GM12878 (cell line): Measurements from ENCODE around the gene SYCN. TPM values are rescaled to one million over a fixed set of nuclear protein-coding genes. Genes with fewer than 3 reads are reported as not detected.

ENCODE experiments used
- ATAC-seq: fragments of 200-7000 bp; cut with Tn5 transposase; 3 replicates; pipeline ENCODE4 v1.9.1; 2020; ENCODE audit warnings: mild to moderate bottlenecking, moderate library complexity
- BruUV-seq: library from RNA; stranded (reverse); fragments of 400-500 nt; replicated peaks from 2 replicates; lab custom pipeline; 2021; lab: Mats Ljungman, UMichigan
- CTCF ChIA-PET: fragments of 300-600 bp; sonication (Branson Sonifier 250); formaldehyde crosslinking; extraction: SDS; loops from one replicate; lab custom pipeline; 2021; ENCODE audit warnings: inconsistent platforms; lab: Yijun Ruan, JAX
- POLR2A ChIA-PET: fragments of 350-600 bp; formaldehyde crosslinking; extraction: SDS; loops from one replicate; lab custom pipeline; 2021; ENCODE audit warnings: inconsistent platforms; lab: Charles Lee
- RAD21 ChIA-PET: fragments of 300-600 bp; sonication (Branson Sonifier 250); formaldehyde crosslinking; loops from one replicate; lab custom pipeline; 2023; ENCODE audit warnings: antibody characterized with exemption; ENCODE audit not compliant: unreplicated experiment; lab: Charles Lee
- SMC1A ChIA-PET: fragments of 300-600 bp; sonication (Branson Sonifier 250); formaldehyde crosslinking; loops from one replicate; lab custom pipeline; 2023; ENCODE audit not compliant: unreplicated experiment, uncharacterized antibody; lab: Charles Lee
- DNase-seq: peaks from one replicate; pipeline ENCODE4 v3.0.0-alpha.2; 2011; ENCODE audit warnings: low read depth, low spot score
- FAIRE-seq: peaks from 3 replicates; lab custom pipeline; 2011; peaks lifted over from hg19 to GRCh38; lab: Jason Lieb, UNC
- H2AFZ ChIP-seq: 2 replicates; pipeline ENCODE4 v1.6.0; 2011; ENCODE audit warnings: low read depth, low read length, control low read depth; ENCODE audit not compliant: control insufficient read depth
- H3K27ac ChIP-seq: 2 replicates; pipeline ENCODE4 v1.5.1; 2011; ENCODE audit warnings: control low read depth; ENCODE audit not compliant: control insufficient read depth, insufficient read depth
- H3K27me3 ChIP-seq, 2 experiments: replicated peaks in 1 of 2; 2 replicates each; pipeline versions ENCODE4 v1.6.0 to v1.6.1; 2011; ENCODE audit warnings: low read length in 1 of 2; ENCODE audit not compliant: control insufficient read depth in 2 of 2, insufficient read depth in 2 of 2
- H3K36me3 ChIP-seq, 2 experiments: 2 replicates each; pipeline ENCODE4 v1.5.1; 2011; ENCODE audit warnings: low read length in 1 of 2; ENCODE audit not compliant: control insufficient read depth in 2 of 2, insufficient read depth in 2 of 2
- H3K4me1 ChIP-seq: 2 replicates; pipeline ENCODE4 v1.6.1; 2011; ENCODE audit warnings: mild to moderate bottlenecking, low read length, moderate library complexity, mixed read lengths; ENCODE audit not compliant: control insufficient read depth, insufficient read depth
- H3K4me2 ChIP-seq: 2 replicates; pipeline ENCODE4 v1.6.0; 2011; ENCODE audit warnings: control low read depth; ENCODE audit not compliant: control insufficient read depth, insufficient read depth
- H3K4me3 ChIP-seq: fragments of 200-600 bp; sonication (generic); 2 replicates; pipeline ENCODE4 v1.5.1; 2016
- H3K79me2 ChIP-seq: 2 replicates; pipeline ENCODE4 v1.6.0; 2011; ENCODE audit warnings: low read length; ENCODE audit not compliant: control insufficient read depth, insufficient read depth
- H3K9ac ChIP-seq: 2 replicates; pipeline ENCODE4 v1.8.0; 2011; ENCODE audit warnings: low read length, control low read depth, mixed read lengths; ENCODE audit not compliant: control insufficient read depth, insufficient read depth
- H3K9me3 ChIP-seq: replicated peaks from 3 replicates; pipeline ENCODE4 v1.5.1; 2011; ENCODE audit warnings: mild to moderate bottlenecking, low read length; ENCODE audit not compliant: control insufficient read depth, insufficient read depth
- H4K20me1 ChIP-seq: 2 replicates; pipeline ENCODE4 v1.6.0; 2011; ENCODE audit not compliant: control insufficient read depth, insufficient read depth
- CREB1 ChIP-seq: IDR thresholded peaks from 2 replicates; pipeline ENCODE4 v1.6.1; 2012; ENCODE audit warnings: low read depth, mild to moderate bottlenecking, inconsistent platforms
- DPF2 ChIP-seq: fragments of 450-650 bp; IDR thresholded peaks from 2 replicates; pipeline ENCODE4 v1.6.1; 2017; ENCODE audit warnings: mild to moderate bottlenecking
- IKZF2 ChIP-seq, 2 experiments: fragments of 450-650 bp; IDR thresholded peaks; 2 replicates each; pipeline ENCODE4 v1.6.1; 2017; ENCODE audit warnings: mild to moderate bottlenecking in 2 of 2, moderate library complexity in 2 of 2
- KAT2A ChIP-seq: conservative IDR thresholded peaks from 2 replicates; pipeline ENCODE4 v1.6.1; 2011; ENCODE audit warnings: low read depth, low read length; ENCODE audit not compliant: control insufficient read depth
- KLF5 ChIP-seq: fragments of 450-650 bp; IDR thresholded peaks from 2 replicates; pipeline ENCODE4 v1.6.1; 2014; ENCODE audit warnings: mild to moderate bottlenecking; ENCODE audit not compliant: partially characterized antibody
- MEF2B ChIP-seq: fragments of 450-650 bp; IDR thresholded peaks from 2 replicates; pipeline ENCODE4 v1.6.1; 2018; ENCODE audit warnings: mild to moderate bottlenecking, moderate library complexity; ENCODE audit not compliant: partially characterized antibody, poor library complexity, severe bottlenecking
- MTA2 ChIP-seq: fragments of 450-650 bp; IDR thresholded peaks from 2 replicates; pipeline ENCODE4 v1.6.1; 2016; ENCODE audit warnings: low read depth, mild to moderate bottlenecking, moderate library complexity
- PAX8 ChIP-seq: fragments of 450-650 bp; IDR thresholded peaks from 2 replicates; pipeline ENCODE4 v1.6.1; 2017; ENCODE audit warnings: mild to moderate bottlenecking, moderate library complexity
- RAD21 ChIP-seq: IDR thresholded peaks from 2 replicates; pipeline ENCODE4 v1.6.1; 2011; ENCODE audit warnings: mild to moderate bottlenecking, low read depth, low read length, moderate library complexity; ENCODE audit not compliant: insufficient read depth
- SIX5 ChIP-seq: IDR thresholded peaks from 2 replicates; pipeline ENCODE4 v1.6.1; 2011; ENCODE audit warnings: mild to moderate bottlenecking, low read depth, low read length, moderate library complexity; ENCODE audit not compliant: severe bottlenecking
- SMAD5 ChIP-seq: IDR thresholded peaks from 2 replicates; pipeline ENCODE4 v1.6.1; 2016; ENCODE audit warnings: antibody characterized with exemption, low read depth
- TARDBP ChIP-seq: IDR thresholded peaks from 2 replicates; pipeline ENCODE4 v1.6.1; 2016; ENCODE audit warnings: borderline replicate concordance
- ZNF217 ChIP-seq: fragments of 450-650 bp; IDR thresholded peaks from 2 replicates; pipeline ENCODE4 v1.6.1; 2017; ENCODE audit warnings: antibody characterized with exemption, mild to moderate bottlenecking
- ZNF622 ChIP-seq: fragments of 450-650 bp; IDR thresholded peaks from 2 replicates; pipeline ENCODE4 v1.6.1; 2017; ENCODE audit warnings: mild to moderate bottlenecking, inconsistent platforms
- WGBS: methylation state at CpG from one replicate; pipeline ENCODE4 v1.1.6; 2016; ENCODE audit warnings: low lambda C conversion rate; ENCODE audit not compliant: insufficient replicate concordance, insufficient coverage; ENCODE audit errors: missing lambda C conversion rate; 5-methylcytosine and 5-hydroxymethylcytosine counted together
- in situ Hi-C: fragments of 300-500 bp; cut with MboI; formaldehyde crosslinking; loops from 9 replicates; pipeline ENCODE4 v1.14.3; 2018; ENCODE audit warnings: mixed read lengths
- intact Hi-C: fragments of 100-400 bp; cut with micrococcal nuclease; formaldehyde crosslinking; loops from one replicate; pipeline ENCODE4 v1.14.2; 2022; ENCODE audit not compliant: unreplicated experiment
- polyA plus RNA-seq, 11 experiments: library from polyadenylated mRNA; depleted of rRNA in 4 of 11; unstranded in 6 of 11; stranded (reverse) in 5 of 11; fragments of >200 nt; fragmentation: Nextera tagmentation in 4 of 11; fragmentation: Illumina TruSeq in 1 of 11; extraction: Ambion mirVana in 4 of 11; extraction: Trizol in 1 of 11; gene quantifications; 1 replicate in 1 of 11; 2 replicates in 10 of 11; pipeline versions ENCODE4 v1.2.1 to v1.2.3, GENCODE V29; 2011 to 2016; ENCODE audit warnings: inconsistent platforms in 2 of 11, missing spikeins in 2 of 11, low read depth in 1 of 11
- total RNA-seq, 4 experiments: library from RNA; depleted of rRNA in 3 of 4; stranded (reverse); fragments of >200 nt in 3 of 4; fragmentation: Illumina TruSeq in 1 of 4; extraction: Trizol in 1 of 4; gene quantifications; 2 replicates each; pipeline versions ENCODE4 v1.2.1 to v1.2.3, GENCODE V29; 2013 to 2021
- TF ChIP-seq, protein P1 (sequence below): fragments of 450-650 bp; IDR thresholded peaks from 2 replicates; pipeline ENCODE4 v1.6.1; 2016; ENCODE audit warnings: mild to moderate bottlenecking, moderate library complexity, borderline replicate concordance
- TF ChIP-seq, protein P2 (sequence below): fragments of 450-650 bp; IDR thresholded peaks from 2 replicates; pipeline ENCODE4 v1.6.1; 2016; ENCODE audit warnings: mild to moderate bottlenecking

SYCN gene
- total and polyA plus RNA-seq, 10 of the 15 experiments (the other 5 are each of a cell fraction or from before 2014, with no cell fraction given), result 0.54 TPM; not detected in 9

DNA sequence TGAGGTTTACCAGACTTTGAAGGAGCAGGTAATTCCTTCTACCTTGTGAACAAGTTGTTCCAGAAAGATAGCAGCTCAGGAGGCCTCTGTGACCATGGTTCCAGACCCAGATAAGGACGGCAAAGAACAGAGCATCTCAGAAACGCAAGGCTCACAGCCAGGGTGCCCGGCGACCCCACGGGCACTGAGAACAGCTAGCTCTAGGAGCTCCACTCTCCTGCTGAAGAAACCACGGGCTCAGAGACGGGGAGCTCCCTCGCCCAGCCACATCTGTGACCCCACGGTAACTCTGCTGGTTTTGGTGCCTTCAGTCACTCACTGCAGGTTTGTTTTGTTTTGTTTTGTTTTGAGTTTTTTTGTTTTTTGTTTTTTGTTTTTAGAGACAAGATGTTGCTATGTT is 23.3 kb downstream of the SYCN start:
- peaks cover 0 to 6% of the 10 kb centered on the region in 2 experiments; a peak in 2 of 4 replicates for H3K36me3 ChIP-seq
- ChIA-PET POLR2A (interaction anchor here (0.5 to 0.7 kb wide), 2 partner anchors 508 to 1011 kb away, joined by 3 to 4 read pairs; no protein-coding TSS in a partner anchor), SMC1A (no interaction called here), RAD21 (no interaction called here), CTCF (no interaction called here)
- no peak for FAIRE-seq
- H2AFZ ChIP-seq, result no peak overlapping the region
- WGBS, result 97% methylated on average over 9 of the region's 9 CpGs
- no peak overlapping the region for H3K27ac ChIP-seq
- no peak for TF ChIP-seq ZNF217
- TF ChIP-seq IKZF2 (IDR thresholded peaks at IDR 0.05), result no peak
- TF ChIP-seq MTA2, result no peak
- no peak for TF ChIP-seq KLF5
- TF ChIP-seq RAD21, result no peak
- TF ChIP-seq, protein P1, sequence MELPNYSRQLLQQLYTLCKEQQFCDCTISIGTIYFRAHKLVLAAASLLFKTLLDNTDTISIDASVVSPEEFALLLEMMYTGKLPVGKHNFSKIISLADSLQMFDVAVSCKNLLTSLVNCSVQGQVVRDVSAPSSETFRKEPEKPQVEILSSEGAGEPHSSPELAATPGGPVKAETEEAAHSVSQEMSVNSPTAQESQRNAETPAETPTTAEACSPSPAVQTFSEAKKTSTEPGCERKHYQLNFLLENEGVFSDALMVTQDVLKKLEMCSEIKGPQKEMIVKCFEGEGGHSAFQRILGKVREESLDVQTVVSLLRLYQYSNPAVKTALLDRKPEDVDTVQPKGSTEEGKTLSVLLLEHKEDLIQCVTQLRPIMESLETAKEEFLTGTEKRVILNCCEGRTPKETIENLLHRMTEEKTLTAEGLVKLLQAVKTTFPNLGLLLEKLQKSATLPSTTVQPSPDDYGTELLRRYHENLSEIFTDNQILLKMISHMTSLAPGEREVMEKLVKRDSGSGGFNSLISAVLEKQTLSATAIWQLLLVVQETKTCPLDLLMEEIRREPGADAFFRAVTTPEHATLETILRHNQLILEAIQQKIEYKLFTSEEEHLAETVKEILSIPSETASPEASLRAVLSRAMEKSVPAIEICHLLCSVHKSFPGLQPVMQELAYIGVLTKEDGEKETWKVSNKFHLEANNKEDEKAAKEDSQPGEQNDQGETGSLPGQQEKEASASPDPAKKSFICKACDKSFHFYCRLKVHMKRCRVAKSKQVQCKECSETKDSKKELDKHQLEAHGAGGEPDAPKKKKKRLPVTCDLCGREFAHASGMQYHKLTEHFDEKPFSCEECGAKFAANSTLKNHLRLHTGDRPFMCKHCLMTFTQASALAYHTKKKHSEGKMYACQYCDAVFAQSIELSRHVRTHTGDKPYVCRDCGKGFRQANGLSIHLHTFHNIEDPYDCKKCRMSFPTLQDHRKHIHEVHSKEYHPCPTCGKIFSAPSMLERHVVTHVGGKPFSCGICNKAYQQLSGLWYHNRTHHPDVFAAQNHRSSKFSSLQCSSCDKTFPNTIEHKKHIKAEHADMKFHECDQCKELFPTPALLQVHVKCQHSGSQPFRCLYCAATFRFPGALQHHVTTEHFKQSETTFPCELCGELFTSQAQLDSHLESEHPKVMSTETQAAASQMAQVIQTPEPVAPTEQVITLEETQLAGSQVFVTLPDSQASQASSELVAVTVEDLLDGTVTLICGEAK, result no peak
- no peak for TF ChIP-seq DPF2
- no peak for TF ChIP-seq SMAD5
- no peak for TF ChIP-seq ZNF622
- no peak for TF ChIP-seq CREB1
- no peak for TF ChIP-seq TARDBP
- TF ChIP-seq, protein P2, sequence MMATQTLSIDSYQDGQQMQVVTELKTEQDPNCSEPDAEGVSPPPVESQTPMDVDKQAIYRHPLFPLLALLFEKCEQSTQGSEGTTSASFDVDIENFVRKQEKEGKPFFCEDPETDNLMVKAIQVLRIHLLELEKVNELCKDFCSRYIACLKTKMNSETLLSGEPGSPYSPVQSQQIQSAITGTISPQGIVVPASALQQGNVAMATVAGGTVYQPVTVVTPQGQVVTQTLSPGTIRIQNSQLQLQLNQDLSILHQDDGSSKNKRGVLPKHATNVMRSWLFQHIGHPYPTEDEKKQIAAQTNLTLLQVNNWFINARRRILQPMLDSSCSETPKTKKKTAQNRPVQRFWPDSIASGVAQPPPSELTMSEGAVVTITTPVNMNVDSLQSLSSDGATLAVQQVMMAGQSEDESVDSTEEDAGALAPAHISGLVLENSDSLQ, result no peak
- TF ChIP-seq SIX5, result no peak
- TF ChIP-seq KAT2A, result no peak
- TF ChIP-seq MEF2B, result no peak
- no peak for TF ChIP-seq PAX8
- H3K4me2 ChIP-seq, result no peak overlapping the region
- no TSS peak for BruUV-seq
- no peak for ATAC-seq
- H3K9ac ChIP-seq, result no peak overlapping the region
- H3K79me2 ChIP-seq, result no peaks in the 10 kb centered on the region
- H3K4me3 ChIP-seq, result no peak overlapping the region
- H3K27me3 ChIP-seq, result no peaks in the 10 kb centered on the region
- no peaks in the 10 kb centered on the region for H3K4me1 ChIP-seq
- no peaks in the 10 kb centered on the region for H3K9me3 ChIP-seq
- intact Hi-C loops, result no loop called here
- no peak for DNase-seq
- H4K20me1 ChIP-seq, result no peaks in the 10 kb centered on the region; the same call in 1 of the 2 replicates
- in situ Hi-C loops, result no loop called here
